ENCODE results near the gene HLA-A. TPM values are rescaled to one million over a fixed set of nuclear protein-coding genes. Genes with fewer than 3 reads are reported as not detected.

Gene HLA-A
- total and polyA plus RNA-seq, 2 of the 13 experiments (the other 11 are each of a cell fraction or from before 2014, with no cell fraction given), result 345 to 527 TPM

DNA sequence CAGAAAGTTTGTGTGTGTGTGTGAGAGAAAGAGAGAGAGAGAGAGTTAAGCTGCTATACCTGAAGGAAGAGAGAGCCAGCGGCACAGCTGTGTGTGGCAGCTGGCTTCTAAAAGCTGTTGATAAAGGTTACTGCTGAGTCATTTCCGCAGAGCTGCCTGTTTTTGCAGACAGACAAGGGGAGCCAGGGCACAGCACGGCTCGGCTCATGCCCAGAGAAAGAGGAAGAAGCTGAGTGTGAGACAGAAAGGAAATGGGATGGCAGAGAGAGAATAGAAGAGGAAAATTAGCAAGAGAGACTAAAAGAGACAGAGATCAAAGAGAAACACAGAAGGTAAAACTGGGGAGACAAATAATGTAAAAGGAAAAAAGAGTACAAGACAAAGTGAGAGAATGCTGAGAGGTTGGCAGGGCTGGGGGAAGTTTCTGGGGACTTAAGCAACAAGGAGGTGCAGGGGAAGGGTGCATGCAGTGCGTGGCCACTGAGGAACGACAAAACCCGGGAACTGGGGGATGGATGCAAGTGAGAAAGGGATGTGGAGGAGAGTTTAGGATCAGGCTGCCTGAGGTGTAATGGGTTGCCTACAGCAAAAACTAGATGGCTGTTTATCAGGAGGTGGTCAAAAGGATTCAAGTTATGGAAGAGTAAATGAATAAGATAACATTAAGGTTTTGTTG, 22.7 kb downstream of the HLA-A start (continued):
- TF ChIP-seq PRPF4 (IDR thresholded peaks at IDR 0.05; ENCODE audit: low read depth, low read length, poor library complexity, severe bottlenecking), result no peak
- TF ChIP-seq SRSF9 (IDR thresholded peaks at IDR 0.05; ENCODE audit: borderline replicate concordance, insufficient read depth, low read depth, low read length, poor library complexity, severe bottlenecking), result no peak
- TF ChIP-seq JARID2 (CRISPR knock-in tag; IDR thresholded peaks at IDR 0.05; ENCODE audit: insufficient replicate concordance), result no peak
- TF ChIP-seq EED (CRISPR knock-in tag; IDR thresholded peaks at IDR 0.05), result no peak; the same call in 1 of the 2 replicates
- TF ChIP-seq ZNF577 (CRISPR knock-in tag; IDR thresholded peaks at IDR 0.05; ENCODE audit: borderline replicate concordance, low read depth), result no peak
- TF ChIP-seq, protein P1, sequence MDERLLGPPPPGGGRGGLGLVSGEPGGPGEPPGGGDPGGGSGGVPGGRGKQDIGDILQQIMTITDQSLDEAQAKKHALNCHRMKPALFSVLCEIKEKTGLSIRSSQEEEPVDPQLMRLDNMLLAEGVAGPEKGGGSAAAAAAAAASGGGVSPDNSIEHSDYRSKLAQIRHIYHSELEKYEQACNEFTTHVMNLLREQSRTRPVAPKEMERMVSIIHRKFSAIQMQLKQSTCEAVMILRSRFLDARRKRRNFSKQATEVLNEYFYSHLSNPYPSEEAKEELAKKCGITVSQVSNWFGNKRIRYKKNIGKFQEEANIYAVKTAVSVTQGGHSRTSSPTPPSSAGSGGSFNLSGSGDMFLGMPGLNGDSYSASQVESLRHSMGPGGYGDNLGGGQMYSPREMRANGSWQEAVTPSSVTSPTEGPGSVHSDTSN (CRISPR knock-in tag; IDR thresholded peaks at IDR 0.05), result no peak
- TF ChIP-seq ZNF275 (CRISPR knock-in tag; IDR thresholded peaks at IDR 0.05; ENCODE audit: borderline replicate concordance), result no peak
- peak; percentile 26; the same call in 1 of the 2 replicates for TF ChIP-seq ZFY (CRISPR knock-in tag; IDR thresholded peaks at IDR 0.05)
- TF ChIP-seq, protein P2, sequence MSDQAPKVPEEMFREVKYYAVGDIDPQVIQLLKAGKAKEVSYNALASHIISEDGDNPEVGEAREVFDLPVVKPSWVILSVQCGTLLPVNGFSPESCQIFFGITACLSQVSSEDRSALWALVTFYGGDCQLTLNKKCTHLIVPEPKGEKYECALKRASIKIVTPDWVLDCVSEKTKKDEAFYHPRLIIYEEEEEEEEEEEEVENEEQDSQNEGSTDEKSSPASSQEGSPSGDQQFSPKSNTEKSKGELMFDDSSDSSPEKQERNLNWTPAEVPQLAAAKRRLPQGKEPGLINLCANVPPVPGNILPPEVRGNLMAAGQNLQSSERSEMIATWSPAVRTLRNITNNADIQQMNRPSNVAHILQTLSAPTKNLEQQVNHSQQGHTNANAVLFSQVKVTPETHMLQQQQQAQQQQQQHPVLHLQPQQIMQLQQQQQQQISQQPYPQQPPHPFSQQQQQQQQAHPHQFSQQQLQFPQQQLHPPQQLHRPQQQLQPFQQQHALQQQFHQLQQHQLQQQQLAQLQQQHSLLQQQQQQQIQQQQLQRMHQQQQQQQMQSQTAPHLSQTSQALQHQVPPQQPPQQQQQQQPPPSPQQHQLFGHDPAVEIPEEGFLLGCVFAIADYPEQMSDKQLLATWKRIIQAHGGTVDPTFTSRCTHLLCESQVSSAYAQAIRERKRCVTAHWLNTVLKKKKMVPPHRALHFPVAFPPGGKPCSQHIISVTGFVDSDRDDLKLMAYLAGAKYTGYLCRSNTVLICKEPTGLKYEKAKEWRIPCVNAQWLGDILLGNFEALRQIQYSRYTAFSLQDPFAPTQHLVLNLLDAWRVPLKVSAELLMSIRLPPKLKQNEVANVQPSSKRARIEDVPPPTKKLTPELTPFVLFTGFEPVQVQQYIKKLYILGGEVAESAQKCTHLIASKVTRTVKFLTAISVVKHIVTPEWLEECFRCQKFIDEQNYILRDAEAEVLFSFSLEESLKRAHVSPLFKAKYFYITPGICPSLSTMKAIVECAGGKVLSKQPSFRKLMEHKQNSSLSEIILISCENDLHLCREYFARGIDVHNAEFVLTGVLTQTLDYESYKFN (CRISPR knock-in tag; conservative IDR thresholded peaks at IDR 0.05), result peak; percentile 79
- TF ChIP-seq PITX1 (CRISPR knock-in tag; IDR thresholded peaks at IDR 0.05), result peak; percentile 61; the same call in 1 of the 2 replicates
- TF ChIP-seq, protein P3, sequence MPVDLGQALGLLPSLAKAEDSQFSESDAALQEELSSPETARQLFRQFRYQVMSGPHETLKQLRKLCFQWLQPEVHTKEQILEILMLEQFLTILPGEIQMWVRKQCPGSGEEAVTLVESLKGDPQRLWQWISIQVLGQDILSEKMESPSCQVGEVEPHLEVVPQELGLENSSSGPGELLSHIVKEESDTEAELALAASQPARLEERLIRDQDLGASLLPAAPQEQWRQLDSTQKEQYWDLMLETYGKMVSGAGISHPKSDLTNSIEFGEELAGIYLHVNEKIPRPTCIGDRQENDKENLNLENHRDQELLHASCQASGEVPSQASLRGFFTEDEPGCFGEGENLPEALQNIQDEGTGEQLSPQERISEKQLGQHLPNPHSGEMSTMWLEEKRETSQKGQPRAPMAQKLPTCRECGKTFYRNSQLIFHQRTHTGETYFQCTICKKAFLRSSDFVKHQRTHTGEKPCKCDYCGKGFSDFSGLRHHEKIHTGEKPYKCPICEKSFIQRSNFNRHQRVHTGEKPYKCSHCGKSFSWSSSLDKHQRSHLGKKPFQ (CRISPR knock-in tag; IDR thresholded peaks at IDR 0.05; ENCODE audit: insufficient replicate concordance), result peak; percentile 76
- TF ChIP-seq ZBTB3 (CRISPR knock-in tag; IDR thresholded peaks at IDR 0.05; ENCODE audit: borderline replicate concordance, low read depth), result no peak
- no peak for TF ChIP-seq CENPX (CRISPR knock-in tag; IDR thresholded peaks at IDR 0.05)
- TF ChIP-seq, protein P4, sequence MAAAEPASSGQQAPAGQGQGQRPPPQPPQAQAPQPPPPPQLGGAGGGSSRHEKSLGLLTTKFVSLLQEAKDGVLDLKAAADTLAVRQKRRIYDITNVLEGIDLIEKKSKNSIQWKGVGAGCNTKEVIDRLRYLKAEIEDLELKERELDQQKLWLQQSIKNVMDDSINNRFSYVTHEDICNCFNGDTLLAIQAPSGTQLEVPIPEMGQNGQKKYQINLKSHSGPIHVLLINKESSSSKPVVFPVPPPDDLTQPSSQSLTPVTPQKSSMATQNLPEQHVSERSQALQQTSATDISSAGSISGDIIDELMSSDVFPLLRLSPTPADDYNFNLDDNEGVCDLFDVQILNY (CRISPR knock-in tag; conservative IDR thresholded peaks at IDR 0.05), result no peak
- no peak for TF ChIP-seq NFIB (CRISPR knock-in tag; IDR thresholded peaks at IDR 0.05; ENCODE audit: borderline replicate concordance)
- TF ChIP-seq, protein P5, sequence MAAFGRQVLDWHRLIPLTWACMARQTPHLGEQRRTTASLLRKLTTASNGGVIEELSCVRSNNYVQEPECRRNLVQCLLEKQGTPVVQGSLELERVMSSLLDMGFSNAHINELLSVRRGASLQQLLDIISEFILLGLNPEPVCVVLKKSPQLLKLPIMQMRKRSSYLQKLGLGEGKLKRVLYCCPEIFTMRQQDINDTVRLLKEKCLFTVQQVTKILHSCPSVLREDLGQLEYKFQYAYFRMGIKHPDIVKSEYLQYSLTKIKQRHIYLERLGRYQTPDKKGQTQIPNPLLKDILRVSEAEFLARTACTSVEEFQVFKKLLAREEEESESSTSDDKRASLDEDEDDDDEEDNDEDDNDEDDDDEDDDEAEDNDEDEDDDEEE (CRISPR knock-in tag; IDR thresholded peaks at IDR 0.05), result no peak
- peak; percentile 87 for TF ChIP-seq HDAC2 (CRISPR knock-in tag; IDR thresholded peaks at IDR 0.05)
- no peak for TF ChIP-seq ZNF296 (CRISPR knock-in tag; conservative IDR thresholded peaks at IDR 0.05)
- peak; percentile 82 for TF ChIP-seq SALL1 (CRISPR knock-in tag; IDR thresholded peaks at IDR 0.05)

All from HepG2 (cell line).